Hepatocyte (in vitro differentiated cells): Measurements from ENCODE around the gene CD27. TPM values are rescaled to one million over a fixed set of nuclear protein-coding genes. Genes with fewer than 3 reads are reported as not detected.

Experiments used
- DNase-seq: peaks from one replicate; pipeline ENCODE4 v3.0.0-alpha.2; 2016; ENCODE audit warnings: low spot score
- H2AFZ ChIP-seq: fragments of 200-600 bp; sonication (generic); 2 replicates; pipeline ENCODE4 v1.6.0; 2016; ENCODE audit warnings: antibody characterized with exemption, mild to moderate bottlenecking
- H3K27ac ChIP-seq: fragments of 200-600 bp; sonication (generic); 2 replicates; pipeline ENCODE4 v1.5.1; 2016; ENCODE audit warnings: mild to moderate bottlenecking
- H3K27me3 ChIP-seq: fragments of 200-600 bp; sonication (generic); 2 replicates; pipeline ENCODE4 v1.6.1; 2016
- H3K36me3 ChIP-seq: fragments of 200-600 bp; sonication (generic); replicated peaks from 2 replicates; pipeline ENCODE4 v1.5.1; 2016; ENCODE audit warnings: low read depth; ENCODE audit not compliant: insufficient read depth
- H3K4me1 ChIP-seq: fragments of 200-600 bp; sonication (generic); 2 replicates; pipeline ENCODE4 v1.5.1; 2016; ENCODE audit warnings: mild to moderate bottlenecking, moderate library complexity; ENCODE audit not compliant: insufficient read depth
- H3K4me2 ChIP-seq: fragments of 200-600 bp; sonication (generic); 2 replicates; pipeline ENCODE4 v1.6.0; 2016
- H3K4me3 ChIP-seq: fragments of 200-600 bp; sonication (generic); 2 replicates; pipeline ENCODE4 v1.5.1; 2016; ENCODE audit warnings: mild to moderate bottlenecking
- H3K79me2 ChIP-seq: fragments of 200-600 bp; sonication (generic); 2 replicates; pipeline ENCODE4 v1.6.0; 2017; ENCODE audit warnings: mild to moderate bottlenecking
- H3K9me2 ChIP-seq: fragments of 200-600 bp; sonication (generic); replicated peaks from 2 replicates; pipeline ENCODE4 v1.6.0; 2017; ENCODE audit warnings: mild to moderate bottlenecking; ENCODE audit not compliant: insufficient read depth
- H3K9me3 ChIP-seq: fragments of 200-600 bp; sonication (generic); 2 replicates; pipeline ENCODE4 v1.5.1; 2016; ENCODE audit warnings: low read depth, mild to moderate bottlenecking
- H4K20me1 ChIP-seq: fragments of 200-600 bp; sonication (generic); 2 replicates; pipeline ENCODE4 v1.6.0; 2016; ENCODE audit warnings: mild to moderate bottlenecking; ENCODE audit not compliant: insufficient read depth, poor library complexity, severe bottlenecking
- CTCF ChIP-seq: fragments of 200-600 bp; sonication (generic); IDR thresholded peaks from 2 replicates; pipeline ENCODE4 v1.5.1; 2016; ENCODE audit warnings: antibody characterized with exemption, mild to moderate bottlenecking; ENCODE audit not compliant: poor library complexity
- EZH2 ChIP-seq: fragments of 200-600 bp; sonication (generic); IDR thresholded peaks from 2 replicates; pipeline ENCODE4 v1.6.1; 2016; ENCODE audit warnings: antibody characterized with exemption, mild to moderate bottlenecking, borderline replicate concordance
- EZH2phosphoT487 ChIP-seq: fragments of 200-600 bp; sonication (generic); IDR thresholded peaks from one replicate; pipeline ENCODE4 v1.6.1; 2018; ENCODE audit warnings: antibody characterized with exemption, mild to moderate bottlenecking, low read depth, moderate library complexity; ENCODE audit not compliant: unreplicated experiment, severe bottlenecking
- WGBS: methylation state at CpG from one replicate; pipeline ENCODE4 v1.1.6; 2016; ENCODE audit warnings: low lambda C conversion rate; ENCODE audit errors: missing lambda C conversion rate; 5-methylcytosine and 5-hydroxymethylcytosine counted together
- polyA plus RNA-seq: library from polyadenylated mRNA; unstranded; fragments of >200 nt; fragmentation: Nextera tagmentation; extraction: Ambion mirVana; gene quantifications from 2 replicates; pipeline ENCODE4 v1.2.1, GENCODE V29; 2016
- total RNA-seq: library from RNA; depleted of rRNA; stranded (reverse); fragments of >200 nt; gene quantifications from 2 replicates; pipeline ENCODE4 v1.2.3, GENCODE V29; 2014

Gene CD27
- total and polyA plus RNA-seq, 2 experiments from 2014 or later = 0.15 TPM; not detected in 1

GRCh38 chr12:6430124-6430989 lies 14.4 kb upstream of the CD27 start:
- Histone ChIP-seq H3K27me3 (no peaks in the 10 kb centered on the region), H3K4me2 (peak overlapping the region; percentile 47), H3K79me2 (no peaks in the 10 kb centered on the region), H3K9me2 (no peaks in the 10 kb centered on the region), H3K27ac (peak overlapping the region; percentile 69), H2AFZ (no peak overlapping the region), H3K9me3 (no peaks in the 10 kb centered on the region), H4K20me1 (no peaks in the 10 kb centered on the region), H3K4me3 (no peak overlapping the region), H3K4me1 (no peaks in the 10 kb centered on the region), H3K36me3 (no peaks in the 10 kb centered on the region)
- TF ChIP-seq EZH2 (no peak), EZH2phosphoT487 (no peak), CTCF (no peak)
- WGBS = 74% methylated on average over 19 of the region's 19 CpGs
- DNase-seq = peak; percentile 77

- H3K79me2 ChIP-seq = no peaks in the 10 kb centered on the region
- no peak overlapping the region for H3K4me2 ChIP-seq
- no peaks in the 10 kb centered on the region for H3K9me2 ChIP-seq
- H4K20me1 ChIP-seq = no peaks in the 10 kb centered on the region
- H2AFZ ChIP-seq = no peak overlapping the region
- TF ChIP-seq CTCF = no peak
- TF ChIP-seq EZH2 = no peak
- TF ChIP-seq EZH2phosphoT487 = no peak
- H3K27me3 ChIP-seq = no peaks in the 10 kb centered on the region
- no peak overlapping the region for H3K4me3 ChIP-seq
- 70% methylated on average over 5 of the region's 5 CpGs for WGBS
- no peak for DNase-seq
- no peaks in the 10 kb centered on the region for H3K9me3 ChIP-seq
- no peaks in the 10 kb centered on the region for H3K36me3 ChIP-seq
- H3K4me1 ChIP-seq = no peaks in the 10 kb centered on the region
- no peak overlapping the region for H3K27ac ChIP-seq
These were observed 11.8 kb upstream of the CD27 start for GRCh38 chr12:6432991-6433390.

GRCh38 chr12:6434205-6435140 lies 10.3 kb upstream of the CD27 start:
- no peak overlapping the region for H3K4me3 ChIP-seq
- H3K27me3 ChIP-seq = no peaks in the 10 kb centered on the region
- H3K4me1 ChIP-seq = no peaks in the 10 kb centered on the region
- H3K27ac ChIP-seq = no peak overlapping the region
- 81% methylated on average over 17 of the region's 17 CpGs for WGBS
- H3K9me2 ChIP-seq = no peaks in the 10 kb centered on the region
- H3K9me3 ChIP-seq = no peaks in the 10 kb centered on the region
- H3K79me2 ChIP-seq = no peaks in the 10 kb centered on the region
- no peaks in the 10 kb centered on the region for H4K20me1 ChIP-seq
- no peak overlapping the region for H2AFZ ChIP-seq
- H3K36me3 ChIP-seq = no peaks in the 10 kb centered on the region
- no peak for DNase-seq
- no peak for TF ChIP-seq EZH2
- TF ChIP-seq EZH2phosphoT487 = no peak
- no peak for TF ChIP-seq CTCF
- no peak overlapping the region for H3K4me2 ChIP-seq
